Esophagus squamous epithelium (tissue), 4 donors: Measurements from ENCODE around the gene WWTR1.

ENCODE experiments used
- POLR2A ChIP-seq, 4 donors: fragments of 450-650 bp; IDR thresholded peaks; one replicate each; pipeline ENCODE4 v1.6.1; 2017; ENCODE audit warnings: antibody characterized with exemption in 4 of 4, mild to moderate bottlenecking in 4 of 4, moderate library complexity in 3 of 4
- TF ChIP-seq, protein P1 (sequence below), 6 experiments: fragments of 450-650 bp in 4 of 6; fragments of 200-600 bp in 2 of 6; sonication (generic) in 2 of 6; IDR thresholded peaks; one replicate each; pipeline ENCODE4 v1.5.1; 2016 to 2019; ENCODE audit warnings: antibody characterized with exemption in 6 of 6, mild to moderate bottlenecking in 4 of 6, moderate library complexity in 4 of 6

DNA sequence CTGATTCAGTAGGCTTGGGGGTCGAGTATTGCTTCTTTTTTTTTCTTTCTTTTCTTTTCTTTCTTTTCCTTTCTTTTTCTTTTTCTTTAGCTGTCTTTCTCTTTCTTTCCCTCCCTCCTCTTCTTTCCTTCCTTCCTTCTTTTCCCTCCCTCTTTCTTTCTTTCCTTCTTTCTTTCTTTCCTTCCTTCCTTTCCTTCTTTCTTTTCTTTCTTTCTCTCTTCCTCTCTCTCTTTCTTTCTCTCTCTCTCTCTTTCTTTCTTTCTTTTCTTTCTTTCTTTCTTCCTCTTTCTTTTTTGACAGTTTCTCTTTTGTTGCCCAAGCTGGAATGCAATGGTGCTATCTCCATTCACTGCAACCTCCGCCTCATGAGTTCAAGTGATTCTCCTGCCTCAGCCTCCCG is 147.3 kb downstream of the WWTR1 start:
- TF ChIP-seq, protein P1, sequence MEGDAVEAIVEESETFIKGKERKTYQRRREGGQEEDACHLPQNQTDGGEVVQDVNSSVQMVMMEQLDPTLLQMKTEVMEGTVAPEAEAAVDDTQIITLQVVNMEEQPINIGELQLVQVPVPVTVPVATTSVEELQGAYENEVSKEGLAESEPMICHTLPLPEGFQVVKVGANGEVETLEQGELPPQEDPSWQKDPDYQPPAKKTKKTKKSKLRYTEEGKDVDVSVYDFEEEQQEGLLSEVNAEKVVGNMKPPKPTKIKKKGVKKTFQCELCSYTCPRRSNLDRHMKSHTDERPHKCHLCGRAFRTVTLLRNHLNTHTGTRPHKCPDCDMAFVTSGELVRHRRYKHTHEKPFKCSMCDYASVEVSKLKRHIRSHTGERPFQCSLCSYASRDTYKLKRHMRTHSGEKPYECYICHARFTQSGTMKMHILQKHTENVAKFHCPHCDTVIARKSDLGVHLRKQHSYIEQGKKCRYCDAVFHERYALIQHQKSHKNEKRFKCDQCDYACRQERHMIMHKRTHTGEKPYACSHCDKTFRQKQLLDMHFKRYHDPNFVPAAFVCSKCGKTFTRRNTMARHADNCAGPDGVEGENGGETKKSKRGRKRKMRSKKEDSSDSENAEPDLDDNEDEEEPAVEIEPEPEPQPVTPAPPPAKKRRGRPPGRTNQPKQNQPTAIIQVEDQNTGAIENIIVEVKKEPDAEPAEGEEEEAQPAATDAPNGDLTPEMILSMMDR (IDR thresholded peaks at IDR 0.05) = no peak
- no peak for TF ChIP-seq POLR2A (IDR thresholded peaks at IDR 0.05)
